K562 (cell line): ENCODE data around the gene PLA2G4A. TPM values are rescaled to one million over a fixed set of nuclear protein-coding genes. Genes with fewer than 3 reads are reported as not detected.

Experiments
- C11orf30 ChIP-seq: fragments of 450-650 bp; IDR thresholded peaks from 2 replicates; pipeline ENCODE4 v1.6.1; 2016; ENCODE audit warnings: low read depth, mild to moderate bottlenecking
- CREB5 ChIP-seq: fragments of 250-450 bp; sonication (Bioruptor Pico); IDR thresholded peaks from 2 replicates; pipeline ENCODE4 v1.5.0; 2020; ENCODE audit warnings: mild to moderate bottlenecking
- FOXJ3 ChIP-seq: sonication (generic); formaldehyde crosslinking; IDR thresholded peaks from 2 replicates; pipeline ENCODE4 v1.4.0; 2020; ENCODE audit warnings: mild to moderate bottlenecking, missing genetic modification reagents
- HLTF ChIP-seq: fragments of 450-650 bp; IDR thresholded peaks from 2 replicates; pipeline ENCODE4 v1.6.1; 2016
- RBM25 ChIP-seq: fragments of 200-400 bp; formaldehyde crosslinking; IDR thresholded peaks from 2 replicates; pipeline ENCODE4 v1.6.1; 2018; ENCODE audit warnings: low read length, low read depth, moderate library complexity; ENCODE audit not compliant: severe bottlenecking
- SMAD3 ChIP-seq: fragments of 450-650 bp; formaldehyde crosslinking; conservative IDR thresholded peaks from 2 replicates; pipeline ENCODE4 v1.4.0; 2020; ENCODE audit warnings: mild to moderate bottlenecking
- TEAD1 ChIP-seq, 2 experiments: fragments of 450-650 bp in 1 of 2; sonication (generic) in 1 of 2; formaldehyde crosslinking; IDR thresholded peaks; 2 replicates each; pipeline versions ENCODE4 v1.4.0 to v1.8.0; 2020 to 2022; ENCODE audit warnings: mild to moderate bottlenecking in 2 of 2, missing genetic modification reagents in 1 of 2
- ZNF41 ChIP-seq: fragments of 250-450 bp; sonication (Bioruptor Pico); conservative IDR thresholded peaks from 2 replicates; pipeline ENCODE4 v1.4.0; 2020; ENCODE audit warnings: mild to moderate bottlenecking
- polyA plus RNA-seq, 8 experiments: library from polyadenylated mRNA; depleted of rRNA in 4 of 8; stranded (reverse) in 5 of 8; unstranded in 3 of 8; fragments of >200 nt; fragmentation: Nextera tagmentation in 2 of 8; fragmentation: Illumina TruSeq in 1 of 8; extraction: Ambion mirVana in 2 of 8; extraction: Trizol in 1 of 8; gene quantifications; 2 replicates each; pipeline versions ENCODE4 v1.2.1 to v1.2.3, GENCODE V29; 2011 to 2014; ENCODE audit warnings: inconsistent platforms in 1 of 8, missing spikeins in 1 of 8
- total RNA-seq, 7 experiments: library from RNA; depleted of rRNA in 6 of 7; stranded (reverse); fragments of >200 nt in 6 of 7; fragmentation: Illumina TruSeq in 2 of 7; extraction: Trizol in 2 of 7; gene quantifications; 2 replicates each; pipeline versions ENCODE4 v1.2.1 to v1.2.3, GENCODE V29; 2011 to 2021; ENCODE audit warnings: low replicate concordance in 1 of 7
- TF ChIP-seq, protein P1 (sequence below): fragments of 450-650 bp; IDR thresholded peaks from 2 replicates; pipeline ENCODE4 v1.6.1; 2016; ENCODE audit warnings: low read depth

Gene PLA2G4A
- total and polyA plus RNA-seq, 9 of the 15 experiments (the other 6 are each of a cell fraction or from before 2014, with no cell fraction given): 0.04 to 0.71 (median 0.22) TPM; not detected in 4

DNA sequence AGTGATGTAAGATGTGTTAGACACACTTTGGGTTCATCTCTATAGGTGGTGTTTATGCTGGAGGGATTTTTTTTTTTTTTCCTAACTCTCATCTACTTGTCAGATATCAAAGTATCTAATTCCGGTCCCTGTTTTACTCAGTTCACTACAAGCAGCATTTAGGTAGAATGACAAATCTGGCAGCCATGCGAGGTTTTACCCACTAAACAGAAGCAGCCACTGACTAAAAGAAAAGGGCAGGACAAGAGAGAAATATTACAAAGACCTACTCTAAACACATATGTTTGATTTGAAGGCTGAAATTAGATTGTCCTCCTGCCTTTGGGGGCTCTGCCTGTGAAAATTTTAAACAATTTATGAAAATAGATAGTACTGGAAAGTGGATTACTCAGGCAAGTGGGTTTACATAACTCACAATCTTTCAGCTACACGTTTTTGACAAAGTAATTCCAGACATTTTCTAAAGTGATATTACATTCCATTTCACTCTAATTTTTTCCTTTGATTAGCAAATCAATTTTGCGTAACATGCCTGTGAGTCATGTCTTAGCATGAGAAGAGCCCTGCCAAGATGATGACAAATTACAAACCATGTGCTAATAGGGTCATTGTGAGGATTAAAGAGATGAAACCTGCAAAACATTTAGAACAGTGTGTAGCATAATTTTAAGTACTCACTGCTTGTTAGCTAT, 172.6 kb downstream of the PLA2G4A start (continued):
- TF ChIP-seq C11orf30 (no peak), TEAD1 (CRISPR knock-in tag; IDR thresholded peaks at IDR 0.05) (no peak), SMAD3 (CRISPR knock-in tag) (no peak), HLTF (no peak), FOXJ3 (CRISPR knock-in tag) (no peak), ZNF41 (CRISPR knock-in tag) (no peak), CREB5 (CRISPR knock-in tag) (no peak), RBM25 (no peak)
- TF ChIP-seq, protein P1, sequence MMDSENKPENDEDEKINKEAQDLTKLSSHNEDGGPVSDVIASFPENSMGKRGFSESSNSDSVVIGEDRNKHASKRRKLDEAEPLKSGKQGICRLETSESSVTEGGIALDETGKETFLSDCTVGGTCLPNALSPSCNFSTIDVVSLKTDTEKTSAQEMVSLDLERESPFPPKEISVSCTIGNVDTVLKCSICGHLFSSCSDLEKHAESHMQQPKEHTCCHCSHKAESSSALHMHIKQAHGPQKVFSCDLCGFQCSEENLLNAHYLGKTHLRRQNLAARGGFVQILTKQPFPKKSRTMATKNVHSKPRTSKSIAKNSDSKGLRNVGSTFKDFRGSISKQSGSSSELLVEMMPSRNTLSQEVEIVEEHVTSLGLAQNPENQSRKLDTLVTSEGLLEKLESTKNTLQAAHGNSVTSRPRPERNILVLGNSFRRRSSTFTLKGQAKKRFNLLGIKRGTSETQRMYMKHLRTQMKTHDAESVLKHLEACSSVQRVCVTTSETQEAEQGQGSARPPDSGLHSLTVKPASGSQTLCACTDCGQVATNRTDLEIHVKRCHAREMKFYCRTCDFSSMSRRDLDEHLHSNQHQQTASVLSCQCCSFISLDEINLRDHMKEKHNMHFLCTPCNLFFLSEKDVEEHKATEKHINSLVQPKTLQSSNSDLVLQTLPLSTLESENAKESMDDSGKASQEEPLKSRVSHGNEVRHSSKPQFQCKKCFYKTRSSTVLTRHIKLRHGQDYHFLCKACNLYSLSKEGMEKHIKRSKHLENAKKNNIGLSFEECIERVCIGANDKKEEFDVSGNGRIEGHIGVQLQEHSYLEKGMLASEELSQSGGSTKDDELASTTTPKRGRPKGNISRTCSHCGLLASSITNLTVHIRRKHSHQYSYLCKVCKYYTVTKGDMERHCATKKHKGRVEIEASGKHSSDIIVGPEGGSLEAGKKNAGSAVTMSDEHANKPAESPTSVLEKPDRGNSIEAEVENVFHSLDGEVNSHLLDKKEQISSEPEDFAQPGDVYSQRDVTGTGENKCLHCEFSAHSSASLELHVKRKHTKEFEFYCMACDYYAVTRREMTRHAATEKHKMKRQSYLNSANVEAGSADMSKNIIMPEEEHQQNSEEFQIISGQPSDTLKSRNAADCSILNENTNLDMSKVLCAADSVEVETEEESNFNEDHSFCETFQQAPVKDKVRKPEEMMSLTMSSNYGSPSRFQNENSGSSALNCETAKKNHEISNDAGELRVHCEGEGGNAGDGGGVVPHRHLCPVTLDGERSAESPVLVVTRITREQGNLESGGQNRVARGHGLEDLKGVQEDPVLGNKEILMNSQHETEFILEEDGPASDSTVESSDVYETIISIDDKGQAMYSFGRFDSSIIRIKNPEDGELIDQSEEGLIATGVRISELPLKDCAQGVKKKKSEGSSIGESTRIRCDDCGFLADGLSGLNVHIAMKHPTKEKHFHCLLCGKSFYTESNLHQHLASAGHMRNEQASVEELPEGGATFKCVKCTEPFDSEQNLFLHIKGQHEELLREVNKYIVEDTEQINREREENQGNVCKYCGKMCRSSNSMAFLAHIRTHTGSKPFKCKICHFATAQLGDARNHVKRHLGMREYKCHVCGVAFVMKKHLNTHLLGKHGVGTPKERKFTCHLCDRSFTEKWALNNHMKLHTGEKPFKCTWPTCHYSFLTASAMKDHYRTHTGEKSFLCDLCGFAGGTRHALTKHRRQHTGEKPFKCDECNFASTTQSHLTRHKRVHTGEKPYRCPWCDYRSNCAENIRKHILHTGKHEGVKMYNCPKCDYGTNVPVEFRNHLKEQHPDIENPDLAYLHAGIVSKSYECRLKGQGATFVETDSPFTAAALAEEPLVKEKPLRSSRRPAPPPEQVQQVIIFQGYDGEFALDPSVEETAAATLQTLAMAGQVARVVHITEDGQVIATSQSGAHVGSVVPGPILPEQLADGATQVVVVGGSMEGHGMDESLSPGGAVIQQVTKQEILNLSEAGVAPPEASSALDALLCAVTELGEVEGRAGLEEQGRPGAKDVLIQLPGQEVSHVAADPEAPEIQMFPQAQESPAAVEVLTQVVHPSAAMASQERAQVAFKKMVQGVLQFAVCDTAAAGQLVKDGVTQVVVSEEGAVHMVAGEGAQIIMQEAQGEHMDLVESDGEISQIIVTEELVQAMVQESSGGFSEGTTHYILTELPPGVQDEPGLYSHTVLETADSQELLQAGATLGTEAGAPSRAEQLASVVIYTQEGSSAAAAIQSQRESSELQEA: no peak
